ENCODE data around the gene RASA2. TPM values are rescaled to one million over a fixed set of nuclear protein-coding genes. Genes with fewer than 3 reads are reported as not detected.
A peak's percentile ranks its signal among the peaks of the same experiment; 100 is the strongest.
"Not testable (repeated sequence)": the region's sequence is repeated elsewhere in the genome, so short reads cannot be mapped to it uniquely, and the experiment has no call there.

Gene RASA2
- total RNA-seq, 2 experiments from 2014 or later = 34.7 to 35.0 TPM

DNA sequence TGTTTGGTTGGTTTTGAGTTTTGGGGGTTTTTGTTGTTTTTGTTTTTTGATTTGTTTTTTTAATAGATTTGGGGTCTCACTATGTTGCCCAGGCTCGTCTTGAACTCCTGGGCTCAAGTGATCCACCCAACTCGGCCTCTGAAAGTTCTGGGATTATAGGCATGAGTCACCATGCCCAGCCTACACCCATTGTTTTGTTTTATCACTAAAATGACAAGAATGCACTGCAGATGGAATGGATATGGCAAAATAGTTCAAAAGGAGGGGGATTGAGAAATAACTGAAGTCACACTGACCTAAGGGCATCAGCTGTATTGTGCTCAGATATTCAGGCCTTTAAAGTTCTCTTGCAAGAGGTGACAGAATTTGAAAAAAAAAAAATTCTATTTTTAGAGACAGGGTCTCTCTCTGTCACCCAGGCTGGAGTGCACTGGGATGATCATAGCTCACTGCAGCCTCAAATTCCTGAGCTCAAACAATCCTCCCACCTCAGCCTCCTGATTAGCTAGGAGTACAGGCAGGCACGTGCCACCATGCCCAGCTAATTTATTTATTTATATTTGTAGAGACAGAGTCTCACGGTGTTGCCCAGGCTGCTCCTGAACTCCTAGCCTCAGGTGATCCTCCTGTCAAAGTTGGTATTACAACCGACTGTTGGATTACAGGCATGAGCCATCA lies 4.4 kb upstream of the RASA2 start:
- Mint-ChIP-seq H3K36me3 (no peaks in the 10 kb centered on the region), H3K4me3 (no peak overlapping the region), H3K9me3 (no peaks in the 10 kb centered on the region), H3K27me3 (no peaks in the 10 kb centered on the region), H3K27ac (no peak overlapping the region), H3K4me1 (ENCODE audit: low read depth) (peaks cover 20% of the 10 kb centered on the region)
- ChIA-PET CTCF (interaction anchor here (0.6 to 2.1 kb wide), 7 partner anchors 8 to 79 kb away, joined by 3 to 7 read pairs (median 3); no protein-coding TSS in a partner anchor), POLR2A (no interaction called here)
- DNase-seq = no peak
- intact Hi-C loops (cut with micrococcal nuclease) = no loop called here

DNA sequence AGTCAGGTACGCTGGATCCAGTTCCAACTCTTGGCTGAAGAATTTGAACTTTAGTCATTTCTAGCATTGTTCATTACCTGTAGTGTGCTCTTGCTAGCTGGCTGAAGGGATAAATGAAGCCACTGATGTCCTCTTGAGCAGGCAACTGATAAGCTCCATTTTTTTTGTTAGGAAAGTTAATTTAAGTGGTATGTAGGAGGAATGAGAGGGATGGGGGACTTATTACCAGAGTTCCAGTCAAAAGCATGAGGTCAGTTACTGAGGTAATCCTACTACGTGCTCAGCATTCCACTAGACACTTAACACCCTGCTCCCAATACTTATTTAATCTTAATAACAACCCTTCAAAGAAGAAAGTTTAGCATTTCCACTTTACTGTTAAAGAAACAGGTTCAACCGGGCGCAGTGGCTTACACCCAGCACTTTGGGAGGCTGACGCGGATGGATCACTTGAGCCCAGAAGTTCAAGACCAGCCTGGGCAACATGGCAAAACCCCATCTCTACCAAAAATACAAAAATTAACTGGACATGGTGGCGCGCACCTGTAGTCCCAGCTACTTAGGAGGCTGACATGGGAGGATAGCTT lies 2.0 kb upstream of the RASA2 start:
- no peak for DNase-seq
- POLR2A ChIA-PET = no interaction called here
- Mint-ChIP-seq H3K36me3 (peaks cover 9% of the 10 kb centered on the region), H3K27me3 (no peaks in the 10 kb centered on the region), H3K4me3 (no peak overlapping the region), H3K4me1 (ENCODE audit: low read depth) (peaks cover 38% of the 10 kb centered on the region), H3K9me3 (no peaks in the 10 kb centered on the region), H3K27ac (no peak overlapping the region)
- intact Hi-C loops (cut with micrococcal nuclease) = loop anchor here (1.0 kb wide), 1 partner anchor 10 kb away; no protein-coding TSS in a partner anchor
- CTCF ChIA-PET = interaction anchor here (1.0 to 5.6 kb wide), 4 partner anchors 10 to 76 kb away, joined by 6 to 34 read pairs (median 13); no protein-coding TSS in a partner anchor

DNA sequence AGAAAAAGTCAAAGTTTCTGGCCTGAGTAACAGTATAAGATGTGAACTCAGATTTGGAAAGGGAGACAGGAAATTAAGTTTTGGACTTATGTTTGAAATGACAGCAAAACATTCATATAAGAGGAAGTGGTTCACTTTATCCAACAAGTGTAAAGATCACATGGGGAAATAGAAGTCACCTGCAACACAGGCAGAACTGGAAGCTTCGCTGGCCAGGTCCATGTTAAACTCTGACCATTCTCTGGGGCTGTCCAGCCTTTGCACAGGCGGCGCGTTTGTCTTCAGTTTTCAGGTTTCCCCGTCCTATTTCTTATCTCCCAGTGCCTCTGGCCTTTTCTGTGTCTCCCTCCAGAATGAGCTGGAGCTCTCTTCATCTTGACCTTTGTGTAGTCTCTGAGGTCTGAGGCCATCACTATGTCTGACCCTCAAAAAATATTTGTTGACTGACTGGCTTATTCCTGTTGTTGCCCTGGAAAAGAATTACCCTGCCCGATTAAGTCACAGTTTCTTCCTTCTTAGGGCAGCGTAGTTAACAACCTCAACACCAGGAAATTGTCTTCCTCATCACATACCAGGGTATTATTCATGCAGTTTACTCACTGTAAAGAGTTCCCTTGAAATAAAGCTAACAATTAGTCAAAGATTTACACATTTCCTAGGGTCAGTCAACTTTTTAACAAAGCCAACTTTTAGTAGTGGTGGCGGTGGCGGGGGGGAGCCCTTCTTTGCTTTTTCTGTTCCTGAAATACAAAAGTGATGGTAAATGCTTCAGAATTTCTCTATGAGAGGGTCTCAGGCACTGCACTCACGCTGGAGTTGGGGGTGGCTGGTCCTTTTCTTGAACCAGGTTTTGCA lies 959 bp upstream of the RASA2 start:
- peak overlapping the region; percentile 71 for H3K4me3 Mint-ChIP-seq
- H3K9me3 Mint-ChIP-seq = no peaks in the 10 kb centered on the region
- peaks cover 49% of the 10 kb centered on the region for H3K4me1 Mint-ChIP-seq (ENCODE audit: low read depth)
- CTCF ChIA-PET = interaction anchor here (0.5 to 5.6 kb wide), 10 partner anchors 9 to 253 kb away, joined by 3 to 34 read pairs (median 4); partner anchors contain the start of gene RNF7
- no peaks in the 10 kb centered on the region for H3K27me3 Mint-ChIP-seq
- H3K36me3 Mint-ChIP-seq = peaks cover 11% of the 10 kb centered on the region
- POLR2A ChIA-PET = interaction anchor here (0.9 to 4.6 kb wide), 6 partner anchors 14 to 218 kb away, joined by 3 to 90 read pairs (median 12); no protein-coding TSS in a partner anchor
- peak overlapping the region; percentile 84 for H3K27ac Mint-ChIP-seq
- DNase-seq = peak; percentile 59
- intact Hi-C loops (cut with micrococcal nuclease) = loop anchor here (1.0 to 2.0 kb wide), 4 partner anchors 12 to 391 kb away; partner anchors contain the start of gene ATP1B3

DNA sequence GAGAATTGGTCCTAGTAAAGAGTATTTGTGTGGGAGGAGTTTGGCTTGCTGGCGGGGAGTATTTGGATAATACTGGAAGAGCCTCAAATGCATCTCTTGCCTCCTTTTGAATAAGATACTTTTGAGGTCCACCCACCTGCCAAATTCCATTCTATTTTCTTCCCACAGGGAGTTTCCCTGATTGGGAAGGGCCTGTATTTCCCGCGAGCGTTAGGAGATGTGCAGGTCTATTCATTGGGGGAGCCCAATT lies 406 bp upstream of the RASA2 start:
- intact Hi-C loops (cut with micrococcal nuclease) = loop anchor here (1.0 to 2.0 kb wide), 3 partner anchors 67 to 390 kb away; partner anchors contain the start of gene ATP1B3

DNA sequence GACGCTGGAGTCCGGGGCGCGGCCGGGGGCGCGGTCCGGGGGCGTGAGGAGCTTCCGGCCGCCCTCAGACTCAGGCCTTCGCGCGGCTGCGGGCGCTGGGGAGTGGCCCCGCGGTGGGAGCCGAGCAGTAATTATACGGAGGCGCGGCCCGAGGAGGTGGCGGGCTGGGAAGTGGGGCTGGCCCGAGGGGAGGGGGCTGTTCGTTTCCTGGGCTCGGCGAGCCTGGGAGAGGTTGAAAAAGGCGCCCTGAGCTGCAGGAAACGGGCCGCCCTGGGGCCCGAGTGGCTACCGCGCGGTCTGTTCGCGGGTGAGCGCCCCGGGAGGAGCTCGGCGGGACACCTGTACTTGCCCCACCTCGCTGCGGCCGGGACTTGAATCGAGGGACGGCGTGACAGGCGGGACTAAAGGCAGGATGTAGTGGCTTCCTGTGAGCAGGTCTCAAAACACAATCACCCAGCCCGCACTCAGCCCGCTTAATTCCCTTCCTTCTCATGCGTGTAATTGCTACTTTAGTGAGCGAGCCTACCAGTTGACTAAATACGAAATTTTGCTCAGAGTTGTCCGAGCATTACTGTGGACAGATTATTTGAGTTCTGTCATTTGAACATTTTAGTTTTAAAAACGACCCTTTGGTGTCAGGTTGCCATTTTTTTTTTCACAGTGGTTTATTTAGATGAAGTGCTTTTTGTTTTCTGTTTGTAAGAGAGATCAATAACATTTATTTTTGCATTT lies 860 bp downstream of the RASA2 start:
- H3K27ac Mint-ChIP-seq = peak overlapping the region; percentile 94
- intact Hi-C loops (cut with micrococcal nuclease) = loop anchor here (1.0 to 2.0 kb wide), 5 partner anchors 11 to 959 kb away; partner anchors contain the start of gene ATP1B3
- peaks cover 67% of the 10 kb centered on the region for H3K4me1 Mint-ChIP-seq (ENCODE audit: low read depth)
- peak overlapping the region; percentile 84 for H3K4me3 Mint-ChIP-seq
- H3K36me3 Mint-ChIP-seq = peaks cover 11% of the 10 kb centered on the region
- no peaks in the 10 kb centered on the region for H3K27me3 Mint-ChIP-seq
- peak; percentile 94 for DNase-seq
- POLR2A ChIA-PET = interaction anchor here (0.6 to 4.6 kb wide), 22 partner anchors 12 to 474 kb away, joined by 3 to 90 read pairs (median 4); partner anchors contain the start of gene ATP1B3
- H3K9me3 Mint-ChIP-seq = no peaks in the 10 kb centered on the region
- CTCF ChIA-PET = interaction anchor here (0.7 to 5.6 kb wide), 8 partner anchors 12 to 251 kb away, joined by 3 to 34 read pairs (median 6); no protein-coding TSS in a partner anchor

More for the DNA sequence above, 406 bp upstream of the RASA2 start:
- H3K4me3 Mint-ChIP-seq = peak overlapping the region; percentile 71
- DNase-seq = no peak
- ChIA-PET CTCF (interaction anchor here (0.8 to 5.6 kb wide), 9 partner anchors 10 to 252 kb away, joined by 3 to 34 read pairs (median 4); partner anchors contain the start of gene RNF7), POLR2A (interaction anchor here (0.9 to 4.6 kb wide), 6 partner anchors 14 to 219 kb away, joined by 3 to 90 read pairs (median 12); no protein-coding TSS in a partner anchor)
- no peaks in the 10 kb centered on the region for H3K9me3 Mint-ChIP-seq
- peaks cover 54% of the 10 kb centered on the region for H3K4me1 Mint-ChIP-seq (ENCODE audit: low read depth)
- H3K36me3 Mint-ChIP-seq = peaks cover 11% of the 10 kb centered on the region
- H3K27me3 Mint-ChIP-seq = no peaks in the 10 kb centered on the region
- peak overlapping the region; percentile 84 for H3K27ac Mint-ChIP-seq

DNA sequence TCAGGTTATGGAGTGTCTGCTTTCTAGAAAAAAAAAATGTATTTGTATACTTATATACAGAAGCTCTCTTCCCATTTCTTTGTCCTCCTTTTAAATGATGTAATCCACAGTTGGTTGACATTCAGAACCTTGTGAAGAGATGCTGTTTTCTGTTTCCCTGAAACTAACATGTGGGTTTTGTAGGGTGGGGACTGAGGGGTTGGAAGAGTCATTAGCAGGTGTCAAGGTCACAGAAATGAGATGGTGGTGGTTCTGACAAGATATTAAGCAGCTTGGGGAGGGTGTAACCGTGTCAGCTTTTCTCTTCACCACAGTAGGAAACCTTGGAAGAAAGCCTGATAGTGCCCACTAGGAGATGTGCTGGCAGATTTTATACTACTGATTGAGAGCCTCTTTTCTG lies 2.4 kb downstream of the RASA2 start:
- CTCF ChIA-PET = interaction anchor here (0.7 to 5.6 kb wide), 6 partner anchors 11 to 69 kb away, joined by 3 to 34 read pairs (median 4); no protein-coding TSS in a partner anchor
- intact Hi-C loops (cut with micrococcal nuclease) = loop anchor here (2.0 kb wide), 1 partner anchor 958 kb away; no protein-coding TSS in a partner anchor
- H3K27ac Mint-ChIP-seq = peak overlapping the region; percentile 72

DNA sequence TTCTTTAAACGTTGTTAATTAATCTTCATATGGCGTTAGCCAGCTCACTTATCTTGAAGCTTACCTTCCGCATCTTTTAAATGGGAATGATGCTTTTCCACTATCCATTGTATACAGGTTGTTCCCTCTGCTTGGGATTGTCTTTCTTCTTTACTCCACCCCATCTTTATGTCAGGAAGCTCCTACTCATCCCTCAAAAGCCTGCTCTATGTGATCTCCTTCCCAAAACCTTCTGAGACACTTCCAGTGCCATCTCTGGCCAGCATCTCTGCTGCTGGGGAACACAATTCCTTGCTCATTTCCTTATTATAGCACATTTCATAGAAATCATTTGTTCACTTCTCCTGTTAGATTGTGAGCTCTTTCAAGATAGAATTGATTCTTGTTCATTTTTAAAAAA lies 4.3 kb downstream of the RASA2 start:
- intact Hi-C loops (cut with micrococcal nuclease) = loop anchor here (10.0 kb wide), 1 partner anchor 304 kb away; no protein-coding TSS in a partner anchor
- peaks cover 85% of the 10 kb centered on the region for H3K4me1 Mint-ChIP-seq (ENCODE audit: low read depth)
- H3K9me3 Mint-ChIP-seq = peaks cover 3% of the 10 kb centered on the region
- POLR2A ChIA-PET = interaction anchor here (0.8 to 1.8 kb wide), 4 partner anchors 8 to 62 kb away, joined by 3 to 8 read pairs (median 4); no protein-coding TSS in a partner anchor
- H3K36me3 Mint-ChIP-seq = peaks cover 17% of the 10 kb centered on the region
- no peaks in the 10 kb centered on the region for H3K27me3 Mint-ChIP-seq
- DNase-seq = no peak
- no peak overlapping the region for H3K4me3 Mint-ChIP-seq
- CTCF ChIA-PET = interaction anchor here (1.1 to 3.8 kb wide), 6 partner anchors 9 to 179 kb away, joined by 3 to 23 read pairs (median 4); no protein-coding TSS in a partner anchor
- H3K27ac Mint-ChIP-seq = peak overlapping the region; percentile 8

More for the DNA sequence above, 2.4 kb downstream of the RASA2 start:
- Mint-ChIP-seq H3K9me3 (no peaks in the 10 kb centered on the region), H3K4me1 (ENCODE audit: low read depth) (peaks cover 80% of the 10 kb centered on the region), H3K27me3 (no peaks in the 10 kb centered on the region), H3K4me3 (peak overlapping the region; percentile 51), H3K36me3 (peaks cover 11% of the 10 kb centered on the region)
- POLR2A ChIA-PET = interaction anchor here (0.8 to 4.6 kb wide), 5 partner anchors 11 to 67 kb away, joined by 3 to 90 read pairs (median 9); no protein-coding TSS in a partner anchor
- peak; percentile 30 for DNase-seq

DNA sequence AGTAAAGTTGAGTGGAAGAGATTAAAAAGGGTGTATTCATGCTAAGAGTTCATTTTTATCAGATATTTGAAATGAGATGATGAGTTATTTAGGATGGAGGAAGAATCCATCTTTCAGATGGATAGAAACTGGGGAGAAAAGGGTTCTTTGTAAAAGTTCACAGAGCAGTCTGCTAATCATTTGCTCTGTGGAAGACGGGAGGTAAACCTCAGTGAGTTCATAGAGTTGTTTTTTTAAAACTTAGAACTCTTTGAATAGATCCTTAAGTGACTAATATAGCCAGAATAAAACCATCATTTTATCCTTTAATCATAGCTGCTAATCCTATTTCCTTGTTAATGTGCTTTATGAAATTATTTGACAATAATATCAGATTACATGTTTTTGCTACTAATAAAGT lies 5.1 kb downstream of the RASA2 start:
- CTCF ChIA-PET = interaction anchor here (0.7 to 3.8 kb wide), 8 partner anchors 10 to 187 kb away, joined by 3 to 23 read pairs (median 4); no protein-coding TSS in a partner anchor
- intact Hi-C loops (cut with micrococcal nuclease) = loop anchor here (10.0 kb wide), 1 partner anchor 303 kb away; no protein-coding TSS in a partner anchor
- Mint-ChIP-seq H3K4me3 (no peak overlapping the region), H3K27ac (peak overlapping the region; percentile 50), H3K27me3 (no peaks in the 10 kb centered on the region), H3K4me1 (ENCODE audit: low read depth) (peaks cover 85% of the 10 kb centered on the region), H3K9me3 (peaks cover 3% of the 10 kb centered on the region), H3K36me3 (peaks cover 20% of the 10 kb centered on the region)
- POLR2A ChIA-PET = interaction anchor here (1.7 to 1.8 kb wide), 2 partner anchors 61 to 64 kb away, joined by 5 to 8 read pairs; no protein-coding TSS in a partner anchor
- no peak for DNase-seq

DNA sequence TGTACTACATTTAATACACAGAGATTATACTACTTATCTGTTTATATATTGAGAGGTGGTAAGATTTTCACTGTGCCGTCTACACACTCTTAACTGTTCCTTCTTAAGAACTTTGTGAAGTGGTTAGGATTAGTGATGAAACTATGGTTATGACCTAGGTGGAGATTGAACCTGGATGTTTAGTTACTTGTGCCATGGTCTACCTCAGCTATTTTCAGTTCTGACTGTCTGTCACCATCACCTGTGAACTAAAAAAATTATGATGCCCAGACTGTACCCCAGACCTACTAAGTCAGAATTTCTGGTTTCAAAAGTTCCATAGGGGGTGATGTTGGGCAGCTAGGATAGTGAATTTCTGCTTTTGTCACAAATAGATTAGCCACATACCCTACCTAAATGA lies 6.4 kb downstream of the RASA2 start:
- POLR2A ChIA-PET = interaction anchor here (1.0 to 2.5 kb wide), 5 partner anchors 21 to 1026 kb away, joined by 3 to 12 read pairs (median 4); no protein-coding TSS in a partner anchor
- H3K27ac Mint-ChIP-seq = peak overlapping the region; percentile 30
- H3K27me3 Mint-ChIP-seq = no peaks in the 10 kb centered on the region
- peaks cover 20% of the 10 kb centered on the region for H3K36me3 Mint-ChIP-seq
- no peak overlapping the region for H3K4me3 Mint-ChIP-seq
- H3K9me3 Mint-ChIP-seq = peaks cover 3% of the 10 kb centered on the region
- no peak for DNase-seq
- CTCF ChIA-PET = interaction anchor here (1.1 to 3.8 kb wide), 4 partner anchors 20 to 188 kb away, joined by 3 to 23 read pairs (median 9); no protein-coding TSS in a partner anchor
- H3K4me1 Mint-ChIP-seq (ENCODE audit: low read depth) = peaks cover 86% of the 10 kb centered on the region
- intact Hi-C loops (cut with micrococcal nuclease) = loop anchor here (10.0 kb wide), 1 partner anchor 302 kb away; no protein-coding TSS in a partner anchor

DNA sequence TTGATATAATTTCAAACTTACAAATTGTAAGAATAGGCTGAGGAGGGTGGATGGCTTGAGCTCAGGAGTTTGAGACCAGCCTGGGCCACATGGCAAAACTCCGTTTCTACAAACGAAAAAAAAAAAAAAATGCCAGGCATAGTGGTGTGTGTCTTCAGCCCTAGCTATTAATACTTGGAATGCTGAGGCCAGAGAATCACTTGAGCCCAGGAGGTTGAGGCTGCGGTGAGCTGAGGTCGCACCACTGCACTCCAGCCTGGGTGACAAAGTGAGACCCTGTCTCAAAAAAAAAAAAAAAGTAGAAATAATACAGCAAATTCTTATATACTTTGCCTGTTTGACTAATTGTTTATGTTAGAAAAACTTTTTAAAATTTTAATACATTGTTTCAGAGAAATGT lies 10.8 kb downstream of the RASA2 start:
- POLR2A ChIA-PET = interaction anchor here (4.3 to 6.3 kb wide), 2 partner anchors 10 to 55 kb away, joined by 51 to 90 read pairs; partner anchors contain the start of gene RASA2
- not testable (repeated sequence) for H3K27ac Mint-ChIP-seq, DNase-seq, H3K27me3 Mint-ChIP-seq, H3K4me3 Mint-ChIP-seq, H3K9me3 Mint-ChIP-seq
- intact Hi-C loops (cut with micrococcal nuclease) = loop anchor here (10.0 kb wide), 1 partner anchor 297 kb away; no protein-coding TSS in a partner anchor
- H3K36me3 Mint-ChIP-seq = peaks cover 19% of the 10 kb centered on the region
- CTCF ChIA-PET = interaction anchor here (2.4 kb wide), 1 partner anchor 17 kb away, joined by 7 read pairs; no protein-coding TSS in a partner anchor
- H3K4me1 Mint-ChIP-seq (ENCODE audit: low read depth) = peaks cover 79% of the 10 kb centered on the region
